H1 (cell line): ENCODE results near the gene METRN.

Source experiments
- CTCF ChIP-seq, 3 experiments: IDR thresholded peaks; 1 replicate in 2 of 3; 2 replicates in 1 of 3; pipeline versions ENCODE4 v1.5.1 to v1.6.1; 2011; ENCODE audit warnings: low read length in 3 of 3, mild to moderate bottlenecking in 3 of 3, inconsistent platforms in 2 of 3, low read depth in 1 of 3, moderate library complexity in 1 of 3; ENCODE audit not compliant: insufficient read depth in 1 of 3; ENCODE audit errors: control extremely low read depth in 1 of 3
- EZH2 ChIP-seq: fragments of 200-600 bp; sonication (generic); IDR thresholded peaks from 2 replicates; pipeline ENCODE4 v1.7.1; 2012; ENCODE audit warnings: low read depth, mild to moderate bottlenecking, moderate library complexity, low read length, inconsistent platforms; ENCODE audit not compliant: severe bottlenecking
- JUND ChIP-seq: IDR thresholded peaks from 2 replicates; pipeline ENCODE4 v1.6.1; 2011; ENCODE audit warnings: mild to moderate bottlenecking, improper control_type of control experiment, low read length
- POLR2A ChIP-seq, 2 experiments: IDR thresholded peaks; 1 replicate in 1 of 2; 2 replicates in 1 of 2; pipeline ENCODE4 v1.6.1; 2011; ENCODE audit warnings: low read depth in 2 of 2, low read length in 2 of 2, mild to moderate bottlenecking in 2 of 2; ENCODE audit errors: control extremely low read depth in 1 of 2
- RAD21 ChIP-seq, 2 experiments: IDR thresholded peaks in 1 of 2; conservative IDR thresholded peaks in 1 of 2; 2 replicates each; pipeline ENCODE4 v1.6.1; 2011; ENCODE audit warnings: low read depth in 2 of 2, low read length in 2 of 2, improper control_type of control experiment in 1 of 2, inconsistent platforms in 1 of 2, mild to moderate bottlenecking in 1 of 2, moderate library complexity in 1 of 2
- TAF1 ChIP-seq: IDR thresholded peaks from 2 replicates; pipeline ENCODE4 v1.6.1; 2011; ENCODE audit warnings: mild to moderate bottlenecking, low read depth, low read length

- TF ChIP-seq CTCF (IDR thresholded peaks at IDR 0.05; ENCODE audit: control extremely low read depth in 1 of 3, insufficient read depth in 1 of 3, low read depth in 1 of 3, low read length in 3 of 3) (no peak), TAF1 (no peak), POLR2A (IDR thresholded peaks at IDR 0.05; ENCODE audit: control extremely low read depth in 1 of 2, low read depth in 2 of 2, low read length in 2 of 2) (no peak), EZH2 (no peak), RAD21 (IDR thresholded peaks at IDR 0.05 in 1 of 2, conservative IDR thresholded peaks at IDR 0.05 in 1 of 2; ENCODE audit: low read depth in 2 of 2, low read length in 2 of 2) (no peak), JUND (no peak)
Measured at GRCh38 chr16:717450-718245, 2.7 kb downstream of the METRN start.
